Esophagus squamous epithelium (tissue), 4 donors: ENCODE results near the gene GINS1.

Source experiments
- CTCF ChIP-seq, 6 experiments: fragments of 450-650 bp in 4 of 6; fragments of 200-600 bp in 2 of 6; sonication (generic) in 2 of 6; IDR thresholded peaks; one replicate each; pipeline ENCODE4 v1.5.1; 2016 to 2019; ENCODE audit warnings: antibody characterized with exemption in 6 of 6, mild to moderate bottlenecking in 4 of 6, moderate library complexity in 4 of 6
- POLR2A ChIP-seq, 4 donors: fragments of 450-650 bp; IDR thresholded peaks; one replicate each; pipeline ENCODE4 v1.6.1; 2017; ENCODE audit warnings: antibody characterized with exemption in 4 of 4, mild to moderate bottlenecking in 4 of 4, moderate library complexity in 3 of 4

GRCh38 chr20:25486377-25486776, 78.9 kb downstream of the GINS1 start:
- TF ChIP-seq CTCF (IDR thresholded peaks at IDR 0.05) = no peak
- TF ChIP-seq POLR2A (IDR thresholded peaks at IDR 0.05) = no peak
